NCI-H1436 treated with DMSO at 0.1 percent for 48 hours (cell line): Measurements from ENCODE around the gene MAGOHB.
"Not testable (repeated sequence)": the region's sequence is repeated elsewhere in the genome, so short reads cannot be mapped to it uniquely, and the experiment has no call there.

Source experiments
- DNase-seq: peaks from one replicate; lab custom pipeline; 2025; lab: John Stamatoyannopoulos, UW

The MAGOHB gene

DNA sequence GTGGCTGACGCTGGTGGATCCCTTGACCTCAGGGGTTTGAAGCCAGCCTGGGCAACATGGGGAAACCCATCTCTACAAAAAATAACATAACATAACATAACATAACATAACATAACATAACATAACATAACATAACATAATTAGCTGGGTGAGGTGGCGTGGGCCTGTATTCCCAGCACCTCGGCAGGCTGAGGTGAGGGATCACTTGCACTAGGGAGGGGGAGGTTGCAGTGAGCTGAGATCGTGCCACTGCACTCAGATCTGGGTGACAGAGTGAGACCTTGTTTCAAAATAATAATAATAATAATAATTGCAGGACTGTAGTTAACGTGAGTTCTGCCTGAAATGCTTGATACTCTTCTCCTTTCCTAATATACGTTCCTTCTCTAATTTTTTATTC is 1.3 kb downstream of the MAGOHB start:
- DNase-seq = no peak

DNA sequence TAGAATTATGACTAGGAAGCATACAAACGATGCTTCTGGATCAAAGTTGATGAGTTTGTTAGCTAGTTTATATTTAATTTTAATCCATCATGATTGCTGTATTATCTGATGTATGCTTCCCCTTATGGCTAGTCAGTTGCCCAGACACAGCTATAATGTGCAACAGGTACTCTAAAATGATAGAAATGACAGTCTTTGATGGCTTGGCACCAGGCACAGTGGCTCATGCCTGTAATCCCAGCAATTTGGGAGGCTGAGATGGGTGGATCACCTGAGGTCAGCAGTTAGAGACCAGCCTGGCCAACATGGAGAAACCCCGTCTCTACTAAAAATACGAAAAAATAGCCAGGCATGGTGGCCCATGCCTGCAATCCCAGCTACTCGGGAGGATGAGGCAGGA is 2.2 kb downstream of the MAGOHB start:
- DNase-seq = not testable (repeated sequence)

DNA sequence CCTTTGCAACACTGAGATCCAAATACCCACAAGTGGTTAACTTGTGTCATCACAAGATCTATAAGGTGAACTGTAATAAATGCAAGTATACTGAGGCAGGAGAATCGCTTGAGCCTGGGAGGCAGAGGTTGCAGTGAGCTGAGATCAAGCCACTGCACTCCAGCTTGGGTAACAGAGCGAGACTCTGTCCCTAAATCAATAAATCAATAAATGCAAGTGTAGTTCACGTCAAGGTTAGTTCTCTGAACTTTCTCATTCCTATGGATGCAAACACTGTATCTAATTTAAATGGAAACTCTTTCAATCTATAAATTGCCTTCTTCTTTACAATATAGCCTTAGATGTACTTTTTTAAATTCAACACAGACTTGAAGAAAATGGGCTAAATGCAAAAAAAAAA is 3.2 kb downstream of the MAGOHB start:
- DNase-seq = no peak

DNA sequence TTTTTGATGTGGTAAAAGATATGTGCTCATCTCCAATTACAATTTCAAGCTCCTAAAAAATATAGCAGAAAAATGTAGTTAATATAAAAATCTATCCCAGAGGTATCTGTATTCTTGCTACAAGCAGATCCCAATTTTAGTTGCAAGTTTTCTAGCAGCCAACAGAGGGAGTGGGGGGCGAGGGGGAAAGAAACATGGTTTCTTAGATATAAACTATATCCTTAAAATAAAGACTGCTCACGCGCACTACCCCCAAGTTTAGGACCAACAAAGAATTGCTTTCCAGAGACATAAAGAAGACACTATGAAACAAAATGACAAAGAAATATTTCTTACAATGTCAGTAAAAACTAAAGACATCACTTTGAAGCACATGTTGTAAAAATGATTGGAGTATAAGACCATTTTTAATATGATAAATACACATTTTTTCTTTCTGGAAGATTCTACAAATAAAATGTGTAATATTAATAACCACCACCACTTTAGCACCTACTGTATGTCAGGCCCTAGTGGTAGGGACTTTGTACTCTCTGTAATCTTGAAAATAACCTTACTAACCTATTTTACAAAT is 5.4 kb downstream of the MAGOHB start:
- no peak for DNase-seq

DNA sequence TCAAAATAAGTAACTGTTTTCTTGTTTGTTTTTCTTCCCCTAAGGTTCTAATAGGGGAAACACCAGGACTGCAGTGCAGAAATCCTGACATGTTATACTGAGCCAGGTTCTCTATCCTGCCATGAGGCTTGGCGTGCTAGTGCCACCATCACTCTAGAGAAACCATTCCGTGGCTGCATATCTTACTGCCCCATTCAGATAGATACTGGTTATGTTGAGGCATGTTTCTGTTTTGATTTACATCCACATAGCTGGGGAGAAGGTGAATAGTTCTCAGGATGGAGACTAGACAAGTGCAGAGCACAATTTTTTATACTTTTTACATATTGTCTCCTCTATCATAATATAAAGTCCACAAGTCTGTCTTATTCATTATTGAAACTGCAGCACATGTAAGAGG is 11.5 kb downstream of the MAGOHB start:
- no peak for DNase-seq

DNA sequence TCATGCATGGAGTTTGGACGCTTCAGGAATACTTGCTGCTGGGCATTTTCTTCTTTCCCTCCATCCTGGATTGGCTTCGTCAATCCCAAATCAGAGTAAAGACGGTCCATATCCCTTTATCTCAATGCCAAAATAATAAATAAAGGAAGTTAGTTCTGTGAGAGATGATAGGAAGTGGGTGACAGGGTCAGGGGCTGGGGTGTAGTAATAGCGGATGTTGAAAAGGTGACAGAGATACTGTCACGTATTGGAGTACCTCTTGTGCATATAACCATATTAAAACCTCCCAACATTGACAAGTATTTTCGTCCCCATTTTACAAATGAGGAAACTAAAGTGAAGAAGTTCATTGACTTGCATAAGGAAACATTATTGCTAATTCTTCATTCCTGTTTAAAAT is 12.4 kb downstream of the MAGOHB start:
- DNase-seq = no peak

DNA sequence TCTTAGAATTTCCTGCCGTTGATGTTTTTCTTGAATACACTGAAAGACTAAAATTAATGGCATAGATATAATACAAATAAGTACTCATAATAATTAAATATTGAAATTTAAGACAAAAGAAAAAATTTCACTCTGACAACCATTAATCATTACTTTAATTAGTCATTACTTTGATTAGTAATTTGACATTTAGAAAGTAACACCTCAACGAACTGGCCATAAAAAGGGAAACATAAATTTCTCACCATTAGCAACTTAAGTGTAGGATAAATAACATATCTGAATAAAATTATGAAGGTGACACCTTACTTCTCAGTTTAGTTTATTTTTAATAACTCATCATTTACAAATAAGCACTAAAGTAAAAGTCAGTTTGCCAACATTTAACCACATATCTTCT is 17.5 kb downstream of the MAGOHB start:
- DNase-seq = no peak

DNA sequence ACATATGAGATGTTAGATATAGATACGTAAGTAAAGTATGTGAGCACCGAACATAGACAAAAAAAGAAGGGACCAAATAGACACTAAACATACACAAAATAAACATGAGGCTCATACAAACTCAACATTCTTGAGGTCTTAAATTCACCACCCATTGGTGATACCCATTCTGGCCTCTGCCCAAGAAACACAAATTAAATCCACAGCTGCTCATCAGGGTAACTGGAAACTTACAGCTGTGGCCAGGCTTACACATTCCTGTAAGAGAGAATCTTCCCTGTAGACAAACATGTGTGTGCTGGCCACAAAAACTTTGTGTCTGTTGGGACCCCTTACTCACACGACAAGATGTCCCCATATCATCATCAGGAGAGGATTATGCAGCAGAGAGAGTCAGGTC is 22.4 kb downstream of the MAGOHB start:
- no peak for DNase-seq

DNA sequence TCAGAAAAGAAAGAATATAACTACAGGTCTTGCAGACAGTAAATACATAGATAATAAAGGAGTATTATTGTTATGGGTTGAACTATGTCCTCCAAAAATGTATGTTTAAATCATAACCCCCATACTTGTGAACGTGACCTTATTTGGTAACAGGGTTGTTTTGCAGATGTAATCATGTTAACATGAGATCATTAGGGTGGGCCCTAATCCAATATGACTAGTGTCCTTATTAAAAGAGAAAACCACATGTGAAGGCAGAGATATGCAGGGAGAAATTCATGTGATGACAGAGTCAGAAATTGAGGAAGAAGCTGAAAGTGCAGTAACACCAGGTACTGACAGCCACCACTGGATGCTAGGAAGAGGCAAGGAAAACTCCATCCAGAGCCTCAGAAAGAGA is 29.0 kb downstream of the MAGOHB start:
- no peak for DNase-seq

DNA sequence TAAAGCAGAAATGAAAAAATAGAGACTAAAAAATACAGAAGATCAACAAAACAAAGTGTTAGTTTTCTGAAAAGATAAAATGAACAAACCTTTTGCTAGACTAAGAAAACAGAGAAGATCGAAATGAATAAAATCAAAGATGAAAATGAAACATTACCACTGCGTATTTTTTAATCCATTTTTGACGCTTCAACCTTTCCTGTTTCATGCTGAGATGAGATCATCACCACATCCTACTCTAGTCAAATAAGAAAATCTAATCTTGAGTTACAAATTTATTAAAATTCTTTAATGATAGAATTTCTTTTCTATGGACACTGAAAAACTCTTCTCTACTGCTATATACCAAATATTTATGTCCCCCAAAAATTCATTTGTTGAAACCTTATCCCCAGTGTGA is 30.7 kb downstream of the MAGOHB start:
- no peak for DNase-seq

DNA sequence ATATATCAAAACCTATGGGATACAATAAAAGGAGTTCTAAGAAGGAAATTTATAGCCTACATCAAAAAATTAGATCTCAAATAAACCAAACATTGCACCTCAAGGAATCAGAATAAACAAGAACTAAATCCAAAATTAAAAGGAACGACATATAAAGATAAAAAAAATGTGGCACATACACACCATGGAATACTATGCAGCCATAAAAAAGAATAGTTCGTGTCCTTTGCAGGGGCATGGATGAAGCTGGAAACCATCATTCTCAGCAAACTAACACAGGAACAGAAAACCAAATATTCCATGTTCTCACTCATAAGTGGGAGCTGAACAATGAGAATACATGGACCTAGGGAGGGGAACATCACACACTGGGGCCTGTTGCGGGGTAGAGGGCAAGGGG is 31.3 kb downstream of the MAGOHB start:
- DNase-seq = not testable (repeated sequence)

DNA sequence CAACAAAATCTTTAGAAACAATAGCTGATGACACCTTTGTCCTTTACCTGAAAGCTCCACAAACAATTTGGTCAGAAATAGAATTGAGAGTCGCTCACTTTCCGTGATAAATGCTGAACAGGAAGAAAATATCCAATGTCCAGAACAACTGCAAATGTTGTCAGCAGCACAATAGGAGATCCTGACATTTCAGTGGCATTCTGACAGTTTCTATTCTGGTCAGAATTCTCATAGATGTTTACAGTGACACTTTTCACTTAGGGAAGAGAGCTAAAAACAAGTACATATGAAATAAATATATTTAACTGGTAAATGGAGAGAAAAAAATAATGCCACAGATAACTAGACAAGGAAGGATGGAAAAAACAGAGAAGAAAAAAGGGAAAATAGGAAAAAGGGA is 39.1 kb downstream of the MAGOHB start:
- DNase-seq = no peak

DNA sequence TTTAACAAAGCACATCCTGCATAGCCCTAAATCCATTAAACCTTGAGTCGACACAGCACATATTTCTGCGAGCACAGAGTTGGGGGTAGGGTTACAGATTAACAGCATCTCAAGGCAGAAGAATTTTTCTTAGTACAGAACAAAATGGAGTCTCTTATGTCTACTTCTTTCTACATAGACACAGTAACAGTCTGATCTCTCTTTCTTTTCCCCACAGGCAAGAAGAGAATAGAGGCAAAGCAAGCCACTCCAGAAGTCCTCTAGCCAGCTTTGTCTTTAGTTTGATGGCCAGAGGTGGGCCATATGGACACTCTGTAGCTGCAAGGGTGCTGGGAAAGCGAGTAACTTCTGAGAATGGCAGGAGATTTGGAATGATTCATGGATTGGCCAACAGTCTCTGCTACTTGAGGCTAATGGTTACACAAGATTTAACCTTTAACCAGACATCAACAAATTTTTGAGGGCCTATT is 41.4 kb downstream of the MAGOHB start:
- DNase-seq = not testable (repeated sequence)

DNA sequence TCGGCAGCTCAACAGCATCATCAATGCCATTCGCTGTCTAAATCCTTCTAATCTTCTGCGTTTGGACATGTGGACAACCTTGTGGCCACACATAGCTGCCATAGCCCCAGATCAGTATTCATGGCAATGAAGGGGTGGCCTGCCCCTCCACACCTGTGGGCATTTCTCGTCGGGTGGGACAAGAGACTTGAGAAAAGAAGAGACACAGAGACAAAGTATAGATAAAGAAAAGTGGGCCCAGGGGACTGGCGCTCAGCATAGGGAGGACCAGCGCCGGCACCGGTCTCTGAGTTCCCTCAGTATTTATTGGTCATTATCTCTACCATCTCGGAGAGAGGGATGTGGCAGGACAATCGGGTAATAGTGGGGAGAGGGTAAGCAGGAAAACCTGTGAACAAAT is 42.3 kb downstream of the MAGOHB start:
- DNase-seq = no peak

DNA sequence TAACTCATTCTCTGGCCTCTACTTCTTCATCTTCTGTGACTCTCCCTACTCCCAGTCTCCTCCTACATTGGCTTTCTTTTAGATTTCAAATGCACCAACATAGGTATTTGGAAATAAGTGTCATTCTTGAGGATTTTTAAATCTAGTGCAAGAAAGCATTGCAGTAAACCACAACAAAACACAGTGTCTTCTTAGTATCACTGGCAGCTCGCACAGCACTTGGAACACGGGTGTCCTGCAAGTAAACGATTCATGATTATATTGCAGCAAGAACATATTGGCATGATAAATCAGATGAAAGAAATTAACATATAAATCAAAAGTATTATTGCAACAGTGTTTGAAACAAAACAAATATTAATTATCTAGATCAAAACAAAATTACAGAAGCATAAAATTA is 45.6 kb downstream of the MAGOHB start:
- DNase-seq = no peak

DNA sequence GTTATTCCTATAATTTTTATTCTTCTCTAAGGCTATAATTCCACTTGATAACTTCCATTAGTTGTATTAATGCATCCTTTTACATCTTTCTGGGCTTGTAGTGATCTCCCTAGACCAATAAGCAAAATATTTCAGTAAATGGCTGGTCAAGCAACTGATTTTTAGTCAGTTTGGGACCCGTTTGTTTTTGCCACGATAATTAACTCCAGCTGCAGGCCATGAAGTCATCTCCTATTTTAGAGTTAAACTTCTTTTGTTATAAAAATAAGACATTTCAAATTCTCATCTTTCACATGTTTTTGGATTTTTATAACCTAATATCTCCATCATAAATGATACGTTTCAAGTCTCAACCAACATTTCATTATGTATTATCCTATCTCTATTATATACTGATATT is 49.4 kb downstream of the MAGOHB start:
- DNase-seq = no peak

DNA sequence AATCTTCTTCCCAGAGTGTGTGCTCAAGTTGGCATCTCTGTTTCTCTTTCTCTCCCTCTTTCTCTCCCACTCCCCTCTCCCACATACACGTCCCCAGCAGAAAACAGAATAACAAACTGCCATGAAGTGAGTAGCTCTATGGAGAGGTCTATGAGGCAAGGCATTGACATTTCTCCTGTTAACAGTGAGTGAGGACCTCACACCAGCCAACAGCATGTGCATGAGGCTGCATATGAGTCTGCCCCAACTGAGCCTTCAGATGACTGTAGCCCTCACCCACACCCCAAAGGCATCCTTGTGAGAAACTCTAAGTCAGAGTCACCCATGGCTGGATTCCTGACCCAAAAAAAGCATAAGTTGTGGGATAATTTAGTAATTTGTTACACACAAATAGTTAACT is 50.4 kb downstream of the MAGOHB start:
- DNase-seq = no peak

DNA sequence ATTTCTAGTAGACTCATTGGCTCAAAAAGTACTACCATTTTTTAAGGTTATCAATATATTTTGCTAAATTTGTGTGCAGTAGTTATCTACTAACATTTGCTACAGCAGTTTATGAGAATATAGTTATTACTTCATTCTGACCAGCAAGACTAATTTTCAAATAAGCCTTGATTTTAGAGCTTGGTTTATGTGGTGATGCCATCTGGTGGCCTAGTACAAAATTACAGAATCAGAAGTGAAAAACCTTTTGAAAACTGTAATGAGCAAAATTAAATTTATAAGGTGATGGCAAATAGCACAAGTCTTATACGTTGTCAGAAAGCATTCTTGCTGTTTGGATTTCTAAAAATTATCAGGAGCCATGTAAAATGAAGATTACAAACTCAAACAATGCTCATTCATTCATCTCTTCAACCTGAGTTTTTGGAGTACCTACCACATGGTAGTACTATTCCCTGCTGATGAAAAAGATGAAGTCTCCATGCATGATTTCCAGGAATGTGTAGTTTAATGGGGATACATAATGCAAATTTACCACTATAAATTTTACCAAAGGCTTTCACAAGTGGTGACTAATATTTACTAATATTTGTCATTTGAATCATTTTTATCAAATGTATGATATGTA is 51.0 kb downstream of the MAGOHB start:
- DNase-seq = no peak

DNA sequence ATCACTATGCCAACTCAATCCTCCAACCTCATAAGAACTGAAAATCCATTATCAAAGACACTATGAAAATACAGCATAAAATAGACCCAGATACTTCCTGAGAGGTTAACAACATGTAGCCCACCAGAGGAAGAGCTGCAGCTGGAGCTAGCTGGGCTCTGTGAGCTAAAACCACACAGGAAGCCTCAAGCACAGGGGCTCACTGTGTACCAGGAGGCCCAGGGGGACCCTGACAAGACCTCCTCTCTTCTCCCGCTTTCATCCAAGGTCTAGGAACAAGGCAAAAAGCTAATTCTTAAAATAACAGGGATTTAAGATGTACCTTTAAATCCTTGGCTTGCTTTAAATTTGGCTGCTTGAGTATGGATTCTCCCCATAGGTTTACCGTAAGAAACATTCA is 54.2 kb downstream of the MAGOHB start:
- DNase-seq = no peak

DNA sequence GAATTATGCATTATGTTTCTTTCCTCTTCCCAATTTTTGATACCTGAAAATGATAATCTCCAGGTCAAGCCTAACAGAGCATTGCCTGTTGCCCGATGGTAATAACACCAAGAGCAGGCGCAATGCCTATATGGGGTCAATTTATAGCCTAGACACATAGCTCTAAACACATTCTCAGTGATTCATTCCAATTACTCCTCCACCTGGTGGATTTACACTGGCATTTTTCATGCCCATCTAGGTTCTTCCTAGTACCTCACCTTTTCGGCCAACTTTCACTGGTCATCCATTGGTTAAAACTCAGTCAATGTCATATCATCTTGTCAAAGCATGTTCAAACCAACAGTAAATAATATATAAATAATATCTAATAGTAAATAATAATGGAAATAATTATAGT is 54.6 kb downstream of the MAGOHB start:
- no peak for DNase-seq

DNA sequence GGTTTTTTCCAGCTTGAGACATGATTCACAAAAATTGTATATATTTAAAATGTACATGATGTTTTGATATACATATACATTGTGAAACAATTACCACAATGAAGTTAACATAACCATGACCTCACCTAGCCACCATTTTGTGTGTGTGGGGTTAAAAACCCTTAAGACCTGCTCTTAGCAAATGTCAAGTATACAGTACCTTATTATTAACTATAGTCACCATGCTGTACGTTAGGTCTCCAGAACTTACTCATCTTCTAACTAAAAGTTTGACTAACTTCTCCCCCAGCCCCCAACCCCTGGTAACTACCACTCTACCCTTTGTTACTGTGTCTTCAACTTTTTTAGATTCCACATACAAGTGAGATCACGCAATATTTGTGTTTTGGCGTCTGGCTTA is 55.1 kb downstream of the MAGOHB start:
- no peak for DNase-seq

DNA sequence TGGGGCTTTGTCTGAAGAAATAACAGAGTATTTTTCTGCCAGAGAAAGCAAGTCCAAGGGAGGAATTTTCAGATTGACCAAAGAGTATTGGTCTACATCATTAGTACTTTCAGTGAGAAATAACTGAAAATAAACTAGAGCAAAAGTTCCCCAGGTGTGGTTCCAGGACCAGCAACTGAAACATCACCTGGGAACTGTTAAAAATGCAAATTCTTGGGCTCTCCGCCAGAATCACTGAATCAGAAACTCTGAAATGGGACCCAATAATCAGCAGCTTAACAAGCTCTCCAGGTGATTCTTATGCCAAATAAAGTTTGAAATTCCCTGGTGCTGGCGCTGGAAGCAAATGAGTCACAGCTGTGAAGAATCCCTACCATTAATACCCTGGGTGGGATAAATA is 55.6 kb downstream of the MAGOHB start:
- no peak for DNase-seq

DNA sequence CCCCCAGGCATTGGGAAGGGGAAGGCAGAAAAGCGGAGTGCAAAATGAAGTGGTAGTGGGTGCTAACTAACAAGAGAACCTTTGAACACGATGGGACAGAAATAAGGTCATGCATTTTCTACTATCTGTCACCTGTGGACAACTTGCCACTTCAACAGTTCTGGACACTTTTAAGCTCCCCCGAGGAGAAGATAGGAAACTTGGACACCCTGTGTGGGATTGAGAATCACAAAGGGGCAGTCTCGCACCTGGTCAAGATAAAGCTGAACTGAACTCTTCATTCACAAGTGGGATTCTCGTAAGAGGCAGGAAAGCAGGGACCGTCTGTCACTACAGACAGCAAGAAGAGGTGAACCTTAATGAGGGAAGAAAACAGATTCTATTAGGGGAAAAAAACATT is 56.1 kb downstream of the MAGOHB start:
- no peak for DNase-seq

DNA sequence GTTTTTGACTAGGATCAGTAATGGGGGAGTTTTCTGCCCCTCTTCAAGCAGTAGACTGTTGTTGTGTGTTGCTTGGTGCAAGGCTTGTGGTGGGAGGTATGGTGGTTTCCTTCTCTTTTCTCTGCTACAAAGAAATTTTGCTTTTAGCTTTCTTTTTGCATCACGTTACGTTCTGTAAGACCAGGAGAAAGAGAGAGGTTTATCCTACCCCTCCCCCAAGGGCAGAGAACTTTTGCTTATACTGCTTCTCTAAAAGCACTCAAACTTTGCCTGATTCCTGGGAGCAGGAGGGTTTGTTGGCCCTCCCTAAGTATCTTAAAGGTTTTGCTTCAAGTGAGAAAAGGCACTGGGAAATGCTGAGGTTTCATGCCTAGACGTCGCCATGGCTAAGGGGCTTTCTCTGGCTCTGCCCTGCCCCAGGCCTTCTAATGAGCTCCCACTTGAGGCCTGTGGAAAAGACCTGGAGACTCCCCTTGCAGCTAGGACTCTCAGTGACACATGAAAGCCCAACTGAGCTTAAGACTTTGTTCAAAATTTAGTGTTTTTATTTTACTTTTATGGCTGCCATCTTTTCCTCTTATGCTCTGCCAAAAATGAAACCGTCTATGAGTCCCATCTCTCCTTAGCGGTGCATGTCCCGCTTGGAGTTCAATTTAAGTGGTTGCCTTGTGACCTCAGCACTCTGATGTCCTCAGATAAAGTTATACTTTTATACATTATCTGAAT is 58.5 kb downstream of the MAGOHB start:
- no peak for DNase-seq
